Astrocyte (in vitro differentiated cells and primary cell): ENCODE results near the gene DEXI. TPM values are rescaled to one million over a fixed set of nuclear protein-coding genes. Genes with fewer than 3 reads are reported as not detected.
"Not testable (repeated sequence)": the region's sequence is repeated elsewhere in the genome, so short reads cannot be mapped to it uniquely, and the experiment has no call there.

ENCODE experiments used
- DNase-seq: peaks from one replicate; pipeline ENCODE4 v3.0.0-alpha.2; 2010; ENCODE audit warnings: low read depth
- FAIRE-seq: peaks from 2 replicates; lab custom pipeline; 2011; peaks lifted over from hg19 to GRCh38; lab: Jason Lieb, UNC
- H2AFZ ChIP-seq: 2 replicates; pipeline ENCODE4 v1.6.0; 2012; ENCODE audit warnings: low read depth, low read length, inconsistent platforms
- H3K27ac ChIP-seq: 2 replicates; pipeline ENCODE4 v1.5.1; 2011; ENCODE audit warnings: low read depth, low read length, inconsistent platforms
- H3K27me3 ChIP-seq: 2 replicates; pipeline ENCODE4 v1.6.0; 2011; ENCODE audit warnings: low read length, inconsistent platforms; ENCODE audit not compliant: insufficient read depth
- H3K36me3 ChIP-seq: 2 replicates; pipeline ENCODE4 v1.5.1; 2011; ENCODE audit warnings: low read length, inconsistent platforms; ENCODE audit not compliant: insufficient read depth
- H3K4me1 ChIP-seq: 2 replicates; pipeline ENCODE4 v1.5.1; 2011; ENCODE audit warnings: low read length, inconsistent platforms; ENCODE audit not compliant: insufficient read depth
- H3K4me2 ChIP-seq: 2 replicates; pipeline ENCODE4 v1.6.0; 2012; ENCODE audit warnings: low read length, inconsistent platforms
- H3K4me3 ChIP-seq: 2 replicates; pipeline ENCODE4 v1.5.1; 2011; ENCODE audit warnings: low read depth, mild to moderate bottlenecking, low read length, inconsistent platforms; ENCODE audit not compliant: insufficient read depth
- H3K79me2 ChIP-seq: 2 replicates; pipeline ENCODE4 v1.6.0; 2012; ENCODE audit warnings: mild to moderate bottlenecking, low read length, inconsistent platforms; ENCODE audit not compliant: insufficient read depth
- H3K9ac ChIP-seq: 2 replicates; pipeline ENCODE4 v1.6.0; 2012; ENCODE audit warnings: mild to moderate bottlenecking, low read length, inconsistent platforms
- H3K9me3 ChIP-seq: 2 replicates; pipeline ENCODE4 v1.5.1; 2012; ENCODE audit warnings: low read depth, mild to moderate bottlenecking, low read length, inconsistent platforms; ENCODE audit not compliant: insufficient read depth
- H4K20me1 ChIP-seq: 2 replicates; pipeline ENCODE4 v1.6.0; 2012; ENCODE audit warnings: low read length, inconsistent platforms; ENCODE audit not compliant: insufficient read depth
- H3K27ac Mint-ChIP-seq: one replicate; pipeline ENCODE4 v1.8.0; 2021; ENCODE audit warnings: mild to moderate bottlenecking, mixed read lengths; ENCODE audit not compliant: unreplicated experiment
- H3K27me3 Mint-ChIP-seq: one replicate; pipeline ENCODE4 v1.8.0; 2021; ENCODE audit warnings: low read depth, mixed read lengths; ENCODE audit not compliant: unreplicated experiment
- H3K36me3 Mint-ChIP-seq: one replicate; pipeline ENCODE4 v1.8.0; 2021; ENCODE audit warnings: low read depth, mixed read lengths; ENCODE audit not compliant: unreplicated experiment
- H3K4me1 Mint-ChIP-seq: one replicate; pipeline ENCODE4 v1.8.0; 2021; ENCODE audit warnings: low read depth, mixed read lengths; ENCODE audit not compliant: unreplicated experiment
- H3K4me3 Mint-ChIP-seq: one replicate; pipeline ENCODE4 v1.8.0; 2021; ENCODE audit warnings: mild to moderate bottlenecking, moderate library complexity, mixed read lengths; ENCODE audit not compliant: unreplicated experiment
- H3K9me3 Mint-ChIP-seq: one replicate; pipeline ENCODE4 v1.8.0; 2021; ENCODE audit warnings: mild to moderate bottlenecking, mixed read lengths; ENCODE audit not compliant: unreplicated experiment
- CTCF ChIP-seq: IDR thresholded peaks from 2 replicates; pipeline ENCODE4 v1.5.1; 2011; ENCODE audit warnings: low read depth, mild to moderate bottlenecking, inconsistent platforms, low read length, moderate library complexity; ENCODE audit not compliant: insufficient read depth
- EZH2 ChIP-seq: IDR thresholded peaks from 2 replicates; pipeline ENCODE4 v1.6.1; 2012; ENCODE audit warnings: mild to moderate bottlenecking, low read length, inconsistent platforms; ENCODE audit not compliant: insufficient read depth
- total RNA-seq: library from RNA; stranded (reverse); gene quantifications from 2 replicates; pipeline ENCODE4 v1.2.1, GENCODE V29; 2021

DEXI gene
- total RNA-seq, 1 donor from 2014 or later, result 39.8 TPM

GRCh38 chr16:10926867-10927266 lies 15.4 kb downstream of the DEXI start:
- Mint-ChIP-seq H3K27me3 (no peaks in the 10 kb centered on the region), H3K27ac (no peak overlapping the region), H3K9me3 (peaks cover 2% of the 10 kb centered on the region), H3K4me3 (no peak overlapping the region), H3K36me3 (peaks cover 20% of the 10 kb centered on the region), H3K4me1 (no peaks in the 10 kb centered on the region)
- no peak for TF ChIP-seq CTCF
- TF ChIP-seq EZH2, result no peak
- Histone ChIP-seq H3K79me2 (peaks cover 1% of the 10 kb centered on the region), H2AFZ (no peak overlapping the region), H3K4me1 (peaks cover 10% of the 10 kb centered on the region), H3K4me2 (no peak overlapping the region), H3K9me3 (no peaks in the 10 kb centered on the region), H3K9ac (no peak overlapping the region), H3K36me3 (peaks cover 14% of the 10 kb centered on the region), H3K27me3 (no peaks in the 10 kb centered on the region), H3K4me3 (no peak overlapping the region), H3K27ac (no peak overlapping the region), H4K20me1 (peaks cover 38% of the 10 kb centered on the region)
- DNase-seq (no peak), FAIRE-seq (no peak)

- H3K79me2 ChIP-seq, result no peaks in the 10 kb centered on the region
- no peak for DNase-seq
- Mint-ChIP-seq H3K36me3 (peaks cover 14% of the 10 kb centered on the region), H3K4me3 (no peak overlapping the region), H3K27me3 (no peaks in the 10 kb centered on the region), H3K9me3 (peaks cover 2% of the 10 kb centered on the region), H3K4me1 (no peaks in the 10 kb centered on the region), H3K27ac (no peak overlapping the region)
- H3K4me1 ChIP-seq, result peaks cover 10% of the 10 kb centered on the region
- TF ChIP-seq CTCF (no peak), EZH2 (no peak)
- no peaks in the 10 kb centered on the region for H3K9me3 ChIP-seq
- peaks cover 31% of the 10 kb centered on the region for H4K20me1 ChIP-seq
- no peak overlapping the region for H3K4me3 ChIP-seq
- no peak for FAIRE-seq
- H3K36me3 ChIP-seq, result peaks cover 12% of the 10 kb centered on the region
- no peak overlapping the region for H3K27ac ChIP-seq
- no peak overlapping the region for H3K4me2 ChIP-seq
- no peaks in the 10 kb centered on the region for H3K27me3 ChIP-seq
- H3K9ac ChIP-seq, result no peak overlapping the region
- H2AFZ ChIP-seq, result no peak overlapping the region
Measured at GRCh38 chr16:10926094-10926493, 16.2 kb downstream of the DEXI start.

- not testable (repeated sequence) for DNase-seq, H3K9ac ChIP-seq, H3K27me3 Mint-ChIP-seq, H3K4me1 Mint-ChIP-seq, H3K4me3 ChIP-seq, H3K27me3 ChIP-seq, H3K9me3 ChIP-seq, H3K9me3 Mint-ChIP-seq, H3K27ac ChIP-seq, H3K4me3 Mint-ChIP-seq, H3K79me2 ChIP-seq, H3K4me2 ChIP-seq, FAIRE-seq, H2AFZ ChIP-seq, H3K4me1 ChIP-seq, H3K27ac Mint-ChIP-seq
- Histone ChIP-seq H3K36me3 (peaks cover 12% of the 10 kb centered on the region), H4K20me1 (peaks cover 23% of the 10 kb centered on the region)
- H3K36me3 Mint-ChIP-seq, result peaks cover 14% of the 10 kb centered on the region
Measured at GRCh38 chr16:10925285-10925684, 17.0 kb downstream of the DEXI start.
